Left ventricle myocardium inferior (tissue), 1 donor: ENCODE results near the gene GNB1L. TPM values are rescaled to one million over a fixed set of nuclear protein-coding genes. Genes with fewer than 3 reads are reported as not detected.

Experiments
- DNase-seq: peaks from one replicate; pipeline ENCODE4 v3.0.0-alpha.2; 2020
- H3K27ac ChIP-seq: fragments of 200-600 bp; replicated peaks from 2 replicates; pipeline ENCODE4 v1.8.0; 2021
- H3K27me3 ChIP-seq: fragments of 200-600 bp; 2 replicates; pipeline ENCODE4 v1.8.0; 2021; ENCODE audit warnings: low read depth
- H3K36me3 ChIP-seq: fragments of 200-600 bp; 2 replicates; pipeline ENCODE4 v1.8.0; 2021
- H3K4me1 ChIP-seq: fragments of 200-600 bp; 2 replicates; pipeline ENCODE4 v1.8.0; 2021
- H3K4me3 ChIP-seq: fragments of 200-600 bp; 2 replicates; pipeline ENCODE4 v1.8.0; 2021; ENCODE audit warnings: mild to moderate bottlenecking, moderate library complexity
- H3K9me3 ChIP-seq: fragments of 200-600 bp; replicated peaks from 2 replicates; pipeline ENCODE4 v1.8.0; 2021
- CTCF ChIP-seq: fragments of 200-600 bp; IDR thresholded peaks from 2 replicates; pipeline ENCODE4 v1.8.0; 2021; ENCODE audit warnings: antibody characterized with exemption, mild to moderate bottlenecking, borderline replicate concordance
- intact Hi-C: fragments of 100-400 bp; cut with micrococcal nuclease; formaldehyde crosslinking; loops from one replicate; pipeline ENCODE4 v1.11.0; 2022
- total RNA-seq: library from RNA; stranded (reverse); fragmentation: NEBNext Ultra II Directional; extraction: Animal tissue kit (Norgen Biotek cat#: 25700); gene quantifications from one replicate; pipeline ENCODE4 v1.2.1, GENCODE V29; 2021
- donor health status: DM: no; HTN: yes; CAD: no; lungs with severe emphysema.

GNB1L gene
- total RNA-seq, 1 donor from 2014 or later: 2.9 TPM

GRCh38 chr22:19748991-19749664 lies 105.5 kb downstream of the GNB1L start:
- no peak for TF ChIP-seq CTCF
- peaks cover 49% of the 10 kb centered on the region for H3K27me3 ChIP-seq
- H3K27ac ChIP-seq: no peak overlapping the region
- intact Hi-C loops: no loop called here
- no peak overlapping the region for H3K4me3 ChIP-seq
- H3K9me3 ChIP-seq: no peaks in the 10 kb centered on the region
- H3K36me3 ChIP-seq: no peaks in the 10 kb centered on the region
- H3K4me1 ChIP-seq: peaks cover 21% of the 10 kb centered on the region
- no peak for DNase-seq

- no peak for TF ChIP-seq CTCF
- Histone ChIP-seq H3K27me3 (peaks cover 39% of the 10 kb centered on the region), H3K9me3 (no peaks in the 10 kb centered on the region), H3K27ac (no peak overlapping the region), H3K4me3 (no peak overlapping the region), H3K4me1 (peaks cover 24% of the 10 kb centered on the region), H3K36me3 (no peaks in the 10 kb centered on the region)
- DNase-seq: no peak
- intact Hi-C loops: no loop called here
These were observed 106.5 kb downstream of the GNB1L start for GRCh38 chr22:19748139-19748538.

GRCh38 chr22:19747551-19747950 lies 107.1 kb downstream of the GNB1L start:
- H3K36me3 ChIP-seq: no peaks in the 10 kb centered on the region
- TF ChIP-seq CTCF: no peak
- H3K4me3 ChIP-seq: no peak overlapping the region
- no peak for DNase-seq
- no peaks in the 10 kb centered on the region for H3K9me3 ChIP-seq
- peaks cover 33% of the 10 kb centered on the region for H3K27me3 ChIP-seq
- intact Hi-C loops: no loop called here
- H3K27ac ChIP-seq: no peak overlapping the region
- H3K4me1 ChIP-seq: peaks cover 24% of the 10 kb centered on the region

- Histone ChIP-seq H3K4me3 (no peak overlapping the region), H3K4me1 (peaks cover 24% of the 10 kb centered on the region), H3K36me3 (no peaks in the 10 kb centered on the region), H3K9me3 (no peaks in the 10 kb centered on the region), H3K27me3 (peaks cover 25% of the 10 kb centered on the region), H3K27ac (no peak overlapping the region)
- no peak for TF ChIP-seq CTCF
- intact Hi-C loops: no loop called here
- no peak for DNase-seq
These were observed 107.9 kb downstream of the GNB1L start for GRCh38 chr22:19746726-19747125.

GRCh38 chr22:19745155-19746101 lies 109.2 kb downstream of the GNB1L start:
- no peak for TF ChIP-seq CTCF
- no peaks in the 10 kb centered on the region for H3K9me3 ChIP-seq
- no peaks in the 10 kb centered on the region for H3K36me3 ChIP-seq
- peaks cover 13% of the 10 kb centered on the region for H3K27me3 ChIP-seq
- peak; percentile 79 for DNase-seq
- peak overlapping the region; percentile 79 for H3K27ac ChIP-seq
- peaks cover 24% of the 10 kb centered on the region for H3K4me1 ChIP-seq
- no peak overlapping the region for H3K4me3 ChIP-seq
- intact Hi-C loops: no loop called here
